ENCODE measurements around the gene EFCAB13.

DNA sequence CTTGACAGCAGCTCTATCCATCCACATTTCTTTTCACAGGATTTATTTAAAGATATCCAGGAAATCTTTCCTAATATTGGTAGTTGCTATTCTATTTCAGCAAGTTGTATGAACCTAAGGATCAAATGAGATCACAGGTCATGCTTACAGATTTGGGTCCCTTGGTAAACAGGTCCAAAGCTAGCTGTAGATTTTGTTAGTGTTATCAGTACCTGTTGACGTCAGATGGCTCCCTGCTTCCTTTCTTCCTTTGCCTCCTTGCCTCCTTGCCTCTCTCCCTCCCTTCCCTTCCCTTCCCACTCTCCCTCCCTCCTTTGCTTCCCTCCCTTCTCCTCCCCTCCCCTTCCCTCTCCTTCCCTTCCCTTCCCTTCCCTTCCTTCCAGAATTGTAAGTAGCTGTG is 76.6 kb downstream of the EFCAB13 start:
- TF ChIP-seq, protein P1, sequence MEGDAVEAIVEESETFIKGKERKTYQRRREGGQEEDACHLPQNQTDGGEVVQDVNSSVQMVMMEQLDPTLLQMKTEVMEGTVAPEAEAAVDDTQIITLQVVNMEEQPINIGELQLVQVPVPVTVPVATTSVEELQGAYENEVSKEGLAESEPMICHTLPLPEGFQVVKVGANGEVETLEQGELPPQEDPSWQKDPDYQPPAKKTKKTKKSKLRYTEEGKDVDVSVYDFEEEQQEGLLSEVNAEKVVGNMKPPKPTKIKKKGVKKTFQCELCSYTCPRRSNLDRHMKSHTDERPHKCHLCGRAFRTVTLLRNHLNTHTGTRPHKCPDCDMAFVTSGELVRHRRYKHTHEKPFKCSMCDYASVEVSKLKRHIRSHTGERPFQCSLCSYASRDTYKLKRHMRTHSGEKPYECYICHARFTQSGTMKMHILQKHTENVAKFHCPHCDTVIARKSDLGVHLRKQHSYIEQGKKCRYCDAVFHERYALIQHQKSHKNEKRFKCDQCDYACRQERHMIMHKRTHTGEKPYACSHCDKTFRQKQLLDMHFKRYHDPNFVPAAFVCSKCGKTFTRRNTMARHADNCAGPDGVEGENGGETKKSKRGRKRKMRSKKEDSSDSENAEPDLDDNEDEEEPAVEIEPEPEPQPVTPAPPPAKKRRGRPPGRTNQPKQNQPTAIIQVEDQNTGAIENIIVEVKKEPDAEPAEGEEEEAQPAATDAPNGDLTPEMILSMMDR (IDR thresholded peaks at IDR 0.05; ENCODE audit: low read depth, low read length) = no peak
- TF ChIP-seq POLR2A (IDR thresholded peaks at IDR 0.05; ENCODE audit: extremely low read depth, insufficient read length) = no peak
- TF ChIP-seq, protein P2, sequence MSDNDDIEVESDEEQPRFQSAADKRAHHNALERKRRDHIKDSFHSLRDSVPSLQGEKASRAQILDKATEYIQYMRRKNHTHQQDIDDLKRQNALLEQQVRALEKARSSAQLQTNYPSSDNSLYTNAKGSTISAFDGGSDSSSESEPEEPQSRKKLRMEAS (IDR thresholded peaks at IDR 0.05; ENCODE audit: low read depth, low read length) = no peak
- TF ChIP-seq MYC (IDR thresholded peaks at IDR 0.05; ENCODE audit: low read depth, low read length) = no peak

All from NB4 (cell line).